HepG2 (cell line): ENCODE measurements around the gene TPRG1L. TPM values are rescaled to one million over a fixed set of nuclear protein-coding genes. Genes with fewer than 3 reads are reported as not detected.

Experiments used
- GABPA ChIP-seq, 2 experiments: IDR thresholded peaks; 2 replicates each; pipeline ENCODE4 v1.6.1; 2011 to 2016; ENCODE audit warnings: low read depth in 2 of 2, low read length in 1 of 2, missing biosample characterization in 1 of 2, missing genetic modification characterization in 1 of 2
- KIAA2018 ChIP-seq: sonication (generic); formaldehyde crosslinking; IDR thresholded peaks from 2 replicates; pipeline ENCODE4 v1.5.0; 2020; ENCODE audit warnings: mild to moderate bottlenecking, missing genetic modification reagents, borderline replicate concordance
- MTF2 ChIP-seq: sonication (generic); formaldehyde crosslinking; IDR thresholded peaks from 2 replicates; pipeline ENCODE4 v1.5.0; 2020; ENCODE audit warnings: missing genetic modification reagents, borderline replicate concordance
- PAX8 ChIP-seq: sonication (generic); formaldehyde crosslinking; IDR thresholded peaks from 2 replicates; pipeline ENCODE4 v1.8.0; 2022; ENCODE audit warnings: mild to moderate bottlenecking, missing genetic modification reagents, borderline replicate concordance
- POLR2G ChIP-seq: fragments of 200-400 bp; formaldehyde crosslinking; IDR thresholded peaks from 2 replicates; pipeline ENCODE4 v1.6.1; 2018; ENCODE audit warnings: mild to moderate bottlenecking, low read depth, low read length, moderate library complexity
- SIN3B ChIP-seq: fragments of 150-350 bp; IDR thresholded peaks from 2 replicates; pipeline ENCODE4 v1.6.1; 2014; ENCODE audit warnings: low read length
- SRSF1 ChIP-seq: fragments of 200-400 bp; formaldehyde crosslinking; optimal IDR thresholded peaks from 2 replicates; pipeline ENCODE3; 2017; ENCODE audit warnings: mild to moderate bottlenecking, low read depth, low read length, moderate library complexity
- TBX2 ChIP-seq: sonication (generic); formaldehyde crosslinking; IDR thresholded peaks from 2 replicates; pipeline ENCODE4 v1.5.0; 2020; ENCODE audit warnings: missing genetic modification reagents, mild to moderate bottlenecking, borderline replicate concordance
- TBX3 ChIP-seq: fragments of 450-650 bp; IDR thresholded peaks from 2 replicates; pipeline ENCODE4 v1.6.1; 2017; ENCODE audit warnings: antibody characterized with exemption, mild to moderate bottlenecking, inconsistent platforms, borderline replicate concordance
- ZNF343 ChIP-seq: sonication (generic); formaldehyde crosslinking; IDR thresholded peaks from 2 replicates; pipeline ENCODE4 v1.4.0; 2020; ENCODE audit warnings: mild to moderate bottlenecking, missing genetic modification reagents
- ZNF737 ChIP-seq: sonication (generic); formaldehyde crosslinking; IDR thresholded peaks from 2 replicates; pipeline ENCODE4 v1.5.0; 2020; ENCODE audit warnings: missing genetic modification reagents, mild to moderate bottlenecking, borderline replicate concordance
- ZNF883 ChIP-seq: sonication (generic); formaldehyde crosslinking; IDR thresholded peaks from 2 replicates; pipeline ENCODE4 v1.5.1; 2020; ENCODE audit warnings: mild to moderate bottlenecking, missing genetic modification reagents; ENCODE audit errors: not compliant biosample characterization
- polyA plus RNA-seq, 8 experiments: library from polyadenylated mRNA; depleted of rRNA in 3 of 8; stranded (reverse) in 7 of 8; unstranded in 1 of 8; fragments of >200 nt; fragmentation: Illumina TruSeq in 4 of 8; extraction: Trizol in 4 of 8; gene quantifications; 2 replicates each; pipeline versions ENCODE4 v1.2.1 to v1.2.3, GENCODE V29; 2011 to 2016; ENCODE audit warnings: low read depth in 4 of 8, missing spikeins in 1 of 8, mixed read lengths in 1 of 8; ENCODE audit not compliant: insufficient read depth in 1 of 8
- total RNA-seq, 5 experiments: library from RNA; depleted of rRNA; stranded (reverse); fragments of >200 nt; fragmentation: Illumina TruSeq; extraction: Trizol; gene quantifications; 2 replicates each; pipeline ENCODE4 v1.2.3, GENCODE V29; 2016; ENCODE audit warnings: low read depth in 1 of 5
- TF ChIP-seq, protein P1 (sequence below): sonication (generic); formaldehyde crosslinking; IDR thresholded peaks from 2 replicates; pipeline ENCODE4 v1.9.0; 2021; ENCODE audit warnings: missing genetic modification reagents, borderline replicate concordance
- TF ChIP-seq, protein P2 (sequence below), 2 experiments: sonication (generic) in 1 of 2; formaldehyde crosslinking in 1 of 2; IDR thresholded peaks; 2 replicates each; pipeline versions ENCODE4 v1.4.0 to v1.6.1; 2018 to 2020; ENCODE audit warnings: missing genetic modification reagents in 2 of 2, borderline replicate concordance in 1 of 2, low read depth in 1 of 2, mild to moderate bottlenecking in 1 of 2, missing biosample characterization in 1 of 2

TPRG1L gene
- total and polyA plus RNA-seq, 2 of the 13 experiments (the other 11 are each of a cell fraction or from before 2014, with no cell fraction given) = 21.3 to 37.4 TPM

GRCh38 chr1:3649342-3650247 lies 24.8 kb downstream of the TPRG1L start, which contains the start of gene WRAP73 (continued):
- TF ChIP-seq PAX8 (CRISPR knock-in tag) = 0 out of 2 replicates have a peak, but pooled peaks have one; percentile 16
- TF ChIP-seq TBX2 (CRISPR knock-in tag) = no peak
- no peak for TF ChIP-seq KIAA2018 (CRISPR knock-in tag)
- TF ChIP-seq POLR2G = peak; percentile 89
- TF ChIP-seq MTF2 (CRISPR knock-in tag) = peak; percentile 53; the same call in 1 of the 2 replicates
- no peak for TF ChIP-seq TBX3
- TF ChIP-seq, protein P1, sequence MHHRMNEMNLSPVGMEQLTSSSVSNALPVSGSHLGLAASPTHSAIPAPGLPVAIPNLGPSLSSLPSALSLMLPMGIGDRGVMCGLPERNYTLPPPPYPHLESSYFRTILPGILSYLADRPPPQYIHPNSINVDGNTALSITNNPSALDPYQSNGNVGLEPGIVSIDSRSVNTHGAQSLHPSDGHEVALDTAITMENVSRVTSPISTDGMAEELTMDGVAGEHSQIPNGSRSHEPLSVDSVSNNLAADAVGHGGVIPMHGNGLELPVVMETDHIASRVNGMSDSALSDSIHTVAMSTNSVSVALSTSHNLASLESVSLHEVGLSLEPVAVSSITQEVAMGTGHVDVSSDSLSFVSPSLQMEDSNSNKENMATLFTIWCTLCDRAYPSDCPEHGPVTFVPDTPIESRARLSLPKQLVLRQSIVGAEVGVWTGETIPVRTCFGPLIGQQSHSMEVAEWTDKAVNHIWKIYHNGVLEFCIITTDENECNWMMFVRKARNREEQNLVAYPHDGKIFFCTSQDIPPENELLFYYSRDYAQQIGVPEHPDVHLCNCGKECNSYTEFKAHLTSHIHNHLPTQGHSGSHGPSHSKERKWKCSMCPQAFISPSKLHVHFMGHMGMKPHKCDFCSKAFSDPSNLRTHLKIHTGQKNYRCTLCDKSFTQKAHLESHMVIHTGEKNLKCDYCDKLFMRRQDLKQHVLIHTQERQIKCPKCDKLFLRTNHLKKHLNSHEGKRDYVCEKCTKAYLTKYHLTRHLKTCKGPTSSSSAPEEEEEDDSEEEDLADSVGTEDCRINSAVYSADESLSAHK (CRISPR knock-in tag) = no peak
- TF ChIP-seq ZNF737 (CRISPR knock-in tag) = no peak
- peak; percentile 84 for TF ChIP-seq GABPA (IDR thresholded peaks at IDR 0.05; ENCODE audit: low read depth, low read length)
- peak; percentile 91 for TF ChIP-seq GABPA (CRISPR knock-in tag; IDR thresholded peaks at IDR 0.05; ENCODE audit: low read depth)
- TF ChIP-seq ZNF343 (CRISPR knock-in tag) = no peak
- peak; percentile 43; the same call in 1 of the 2 replicates for TF ChIP-seq SIN3B
- peak; percentile 41 for TF ChIP-seq ZNF883 (CRISPR knock-in tag)
- TF ChIP-seq SRSF1 = peak; percentile 82
- TF ChIP-seq, protein P2, sequence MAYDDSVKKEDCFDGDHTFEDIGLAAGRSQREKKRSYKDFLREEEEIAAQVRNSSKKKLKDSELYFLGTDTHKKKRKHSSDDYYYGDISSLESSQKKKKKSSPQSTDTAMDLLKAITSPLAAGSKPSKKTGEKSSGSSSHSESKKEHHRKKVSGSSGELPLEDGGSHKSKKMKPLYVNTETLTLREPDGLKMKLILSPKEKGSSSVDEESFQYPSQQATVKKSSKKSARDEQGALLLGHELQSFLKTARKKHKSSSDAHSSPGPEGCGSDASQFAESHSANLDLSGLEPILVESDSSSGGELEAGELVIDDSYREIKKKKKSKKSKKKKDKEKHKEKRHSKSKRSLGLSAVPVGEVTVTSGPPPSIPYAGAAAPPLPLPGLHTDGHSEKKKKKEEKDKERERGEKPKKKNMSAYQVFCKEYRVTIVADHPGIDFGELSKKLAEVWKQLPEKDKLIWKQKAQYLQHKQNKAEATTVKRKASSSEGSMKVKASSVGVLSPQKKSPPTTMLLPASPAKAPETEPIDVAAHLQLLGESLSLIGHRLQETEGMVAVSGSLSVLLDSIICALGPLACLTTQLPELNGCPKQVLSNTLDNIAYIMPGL (CRISPR knock-in tag; IDR thresholded peaks at IDR 0.05; ENCODE audit: borderline replicate concordance in 1 of 2, low read depth in 1 of 2) = peak; percentile 23 to 84; a peak in 2 of 4 replicates
